AG20443 (cell line): ENCODE results near the gene MAP3K5.
"Not testable (repeated sequence)": the region's sequence is repeated elsewhere in the genome, so short reads cannot be mapped to it uniquely, and the experiment has no call there.

Experiments used
- DNase-seq: peaks from one replicate; pipeline ENCODE4 v3.0.0; 2012; ENCODE audit warnings: low spot score, mixed read lengths

MAP3K5 gene

GRCh38 chr6:136772685-136773472 is 19.4 kb downstream of the MAP3K5 start:
- DNase-seq: no peak

GRCh38 chr6:136771306-136771705 is 21.0 kb downstream of the MAP3K5 start:
- DNase-seq: no peak

GRCh38 chr6:136769759-136770158 is 22.5 kb downstream of the MAP3K5 start:
- DNase-seq: no peak

GRCh38 chr6:136769124-136769523 is 23.2 kb downstream of the MAP3K5 start:
- DNase-seq: no peak

- no peak for DNase-seq
These were observed 24.5 kb downstream of the MAP3K5 start for GRCh38 chr6:136767570-136768309.

- no peak for DNase-seq
These were observed 25.2 kb downstream of the MAP3K5 start for GRCh38 chr6:136767103-136767502.

GRCh38 chr6:136766274-136766673 is 26.0 kb downstream of the MAP3K5 start:
- DNase-seq: no peak

- no peak for DNase-seq
These were observed 27.7 kb downstream of the MAP3K5 start for GRCh38 chr6:136764517-136764993.

- no peak for DNase-seq
These were observed 28.4 kb downstream of the MAP3K5 start for GRCh38 chr6:136763716-136764516.

- no peak for DNase-seq
These were observed 29.0 kb downstream of the MAP3K5 start for GRCh38 chr6:136763255-136763654.

- DNase-seq: no peak
These were observed 30.0 kb downstream of the MAP3K5 start for GRCh38 chr6:136762022-136762975.

GRCh38 chr6:136761227-136761922 is 30.9 kb downstream of the MAP3K5 start:
- peak; percentile 29 for DNase-seq

GRCh38 chr6:136760781-136761180 is 31.5 kb downstream of the MAP3K5 start:
- DNase-seq: not testable (repeated sequence)

- no peak for DNase-seq
These were observed 35.1 kb downstream of the MAP3K5 start for GRCh38 chr6:136757150-136757549.

GRCh38 chr6:136754820-136755219 is 37.5 kb downstream of the MAP3K5 start:
- no peak for DNase-seq

- DNase-seq: no peak
These were observed 38.7 kb downstream of the MAP3K5 start for GRCh38 chr6:136753624-136754023.

GRCh38 chr6:136752554-136752953 is 39.7 kb downstream of the MAP3K5 start:
- DNase-seq: no peak

GRCh38 chr6:136751991-136752390 is 40.3 kb downstream of the MAP3K5 start:
- no peak for DNase-seq

GRCh38 chr6:136751522-136751956 is 40.7 kb downstream of the MAP3K5 start:
- peak; percentile 26 for DNase-seq

- no peak for DNase-seq
These were observed 41.4 kb downstream of the MAP3K5 start for GRCh38 chr6:136750696-136751521.
